Endothelial cell of umbilical vein (primary cell): ENCODE results near the gene OMD.

Source experiments
- EZH2 ChIP-seq: IDR thresholded peaks from 2 replicates; pipeline ENCODE4 v1.6.1; 2012; ENCODE audit warnings: borderline replicate concordance, low read depth, mild to moderate bottlenecking, moderate library complexity, low read length, inconsistent platforms; ENCODE audit not compliant: severe bottlenecking
- POLR2A ChIP-seq: IDR thresholded peaks from 2 replicates; pipeline ENCODE4 v1.6.1; 2012; ENCODE audit warnings: low read depth, mild to moderate bottlenecking, control low read depth, low read length
- TF ChIP-seq, protein P1 (sequence below), 2 donors: IDR thresholded peaks; 1 replicate in 1 of 2; 2 replicates in 1 of 2; pipeline ENCODE4 v1.5.1; 2011; ENCODE audit warnings: low read length in 2 of 2, mild to moderate bottlenecking in 2 of 2, moderate library complexity in 2 of 2, control low read depth in 1 of 2, inconsistent platforms in 1 of 2, low read depth in 1 of 2; ENCODE audit not compliant: insufficient read depth in 1 of 2; ENCODE audit errors: extremely low read depth in 1 of 2

DNA sequence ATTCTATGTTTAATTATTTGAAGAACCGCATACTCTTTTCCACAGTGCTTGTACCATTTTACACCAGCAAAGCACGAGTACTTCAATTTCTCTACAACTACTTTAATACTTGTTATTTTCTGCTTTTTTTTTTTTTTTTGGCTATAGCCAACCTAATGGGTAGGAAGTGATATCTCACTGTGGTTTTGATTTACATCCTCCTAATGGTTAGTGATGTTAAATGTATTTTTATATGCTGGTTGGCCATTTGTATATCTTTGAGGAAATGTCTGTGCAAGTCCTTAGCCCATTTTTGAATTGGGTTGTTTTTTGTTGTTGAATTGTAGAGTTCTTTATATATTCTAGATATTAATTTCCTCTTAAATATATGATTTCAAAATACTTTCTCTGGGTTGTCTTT lies 42.5 kb downstream of the OMD start:
- TF ChIP-seq POLR2A = no peak
- TF ChIP-seq, protein P1, sequence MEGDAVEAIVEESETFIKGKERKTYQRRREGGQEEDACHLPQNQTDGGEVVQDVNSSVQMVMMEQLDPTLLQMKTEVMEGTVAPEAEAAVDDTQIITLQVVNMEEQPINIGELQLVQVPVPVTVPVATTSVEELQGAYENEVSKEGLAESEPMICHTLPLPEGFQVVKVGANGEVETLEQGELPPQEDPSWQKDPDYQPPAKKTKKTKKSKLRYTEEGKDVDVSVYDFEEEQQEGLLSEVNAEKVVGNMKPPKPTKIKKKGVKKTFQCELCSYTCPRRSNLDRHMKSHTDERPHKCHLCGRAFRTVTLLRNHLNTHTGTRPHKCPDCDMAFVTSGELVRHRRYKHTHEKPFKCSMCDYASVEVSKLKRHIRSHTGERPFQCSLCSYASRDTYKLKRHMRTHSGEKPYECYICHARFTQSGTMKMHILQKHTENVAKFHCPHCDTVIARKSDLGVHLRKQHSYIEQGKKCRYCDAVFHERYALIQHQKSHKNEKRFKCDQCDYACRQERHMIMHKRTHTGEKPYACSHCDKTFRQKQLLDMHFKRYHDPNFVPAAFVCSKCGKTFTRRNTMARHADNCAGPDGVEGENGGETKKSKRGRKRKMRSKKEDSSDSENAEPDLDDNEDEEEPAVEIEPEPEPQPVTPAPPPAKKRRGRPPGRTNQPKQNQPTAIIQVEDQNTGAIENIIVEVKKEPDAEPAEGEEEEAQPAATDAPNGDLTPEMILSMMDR (IDR thresholded peaks at IDR 0.05; ENCODE audit: extremely low read depth in 1 of 2, insufficient read depth in 1 of 2, low read depth in 1 of 2, low read length in 2 of 2) = no peak
- no peak for TF ChIP-seq EZH2
